HCEC 1CT (cell line): ENCODE data around the gene HMGCL.

ENCODE experiments used
- DNase-seq: peaks from one replicate; pipeline ENCODE4 v3.0.0-alpha.2; 2017

The HMGCL gene

DNA sequence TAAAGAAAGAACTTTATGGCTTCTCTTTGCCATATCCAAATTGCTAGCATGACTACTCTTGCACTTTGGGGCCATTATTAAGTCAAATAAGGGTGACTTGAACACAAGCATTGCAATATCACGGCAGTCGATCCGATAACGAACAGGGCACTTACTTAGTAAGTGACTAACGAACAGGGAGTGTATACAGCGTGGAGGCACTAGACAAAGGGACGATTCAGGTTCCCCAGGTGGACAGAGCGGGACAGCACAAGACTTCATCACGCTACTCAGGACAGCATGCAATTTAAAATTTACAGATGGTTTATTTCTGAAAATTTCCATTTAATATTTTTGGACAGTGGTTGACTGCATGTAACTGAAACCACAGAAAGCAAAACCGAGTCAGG lies 52.4 kb downstream of the HMGCL start:
- no peak for DNase-seq

DNA sequence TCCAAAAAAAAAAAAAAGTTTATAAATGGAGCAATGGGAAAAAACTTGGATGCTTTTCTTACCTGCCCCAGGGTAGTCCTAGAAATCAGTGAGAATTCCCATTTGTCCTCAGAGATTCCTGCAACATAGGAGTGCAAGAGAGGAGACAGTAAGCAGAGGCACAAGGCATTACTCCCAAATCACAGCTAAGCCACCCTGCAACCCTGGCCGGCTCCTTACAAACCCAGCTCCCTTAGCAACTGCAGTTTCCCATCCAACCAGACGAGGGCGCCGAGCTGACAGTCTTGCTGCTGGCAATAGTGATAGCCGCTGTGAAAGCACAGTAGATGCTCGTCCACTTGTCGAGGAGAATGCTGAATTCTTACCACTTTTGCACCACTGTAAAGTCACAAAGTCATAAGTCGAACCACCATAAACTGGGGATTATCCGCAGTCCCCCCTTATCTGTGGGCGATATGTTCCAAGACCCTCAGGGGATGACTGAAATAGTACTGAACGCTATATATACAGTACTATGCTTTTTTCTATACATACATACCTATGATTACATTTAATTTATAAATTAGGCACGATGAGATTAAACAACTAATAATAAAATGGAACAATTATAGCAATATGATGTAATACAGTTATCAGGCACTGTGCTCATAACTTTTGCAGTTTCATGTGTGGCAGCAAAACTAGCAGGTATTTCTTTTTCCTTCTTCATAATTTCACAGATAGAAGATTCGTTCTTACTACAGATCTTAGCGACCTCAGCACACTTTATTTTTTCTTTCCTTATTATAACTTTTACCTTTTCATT lies 53.0 kb downstream of the HMGCL start:
- DNase-seq = peak; percentile 71

DNA sequence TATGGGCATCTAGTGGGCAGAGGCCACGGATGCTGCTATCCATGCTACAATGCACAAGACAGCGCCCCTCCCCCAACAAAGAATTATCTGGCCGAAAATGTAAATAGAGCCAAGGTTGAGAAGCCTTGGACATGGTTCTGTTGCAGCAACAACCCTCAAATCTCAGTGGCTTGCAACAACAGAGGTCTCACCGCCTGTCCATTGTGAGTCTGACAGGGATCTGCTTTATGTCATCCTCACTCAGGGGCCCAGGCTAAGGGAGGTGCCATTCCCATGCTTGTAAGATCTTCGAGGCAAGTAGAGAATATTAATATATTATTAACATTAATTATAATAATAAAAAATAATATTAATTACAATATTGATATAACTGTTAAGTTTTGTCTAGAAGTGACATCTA lies 56.5 kb downstream of the HMGCL start:
- no peak for DNase-seq

GRCh38 chr1:23763041-23763577 lies 62.1 kb downstream of the HMGCL start:
- DNase-seq = no peak

- DNase-seq = no peak
Measured at GRCh38 chr1:23759277-23759676, 66.0 kb downstream of the HMGCL start.

DNA sequence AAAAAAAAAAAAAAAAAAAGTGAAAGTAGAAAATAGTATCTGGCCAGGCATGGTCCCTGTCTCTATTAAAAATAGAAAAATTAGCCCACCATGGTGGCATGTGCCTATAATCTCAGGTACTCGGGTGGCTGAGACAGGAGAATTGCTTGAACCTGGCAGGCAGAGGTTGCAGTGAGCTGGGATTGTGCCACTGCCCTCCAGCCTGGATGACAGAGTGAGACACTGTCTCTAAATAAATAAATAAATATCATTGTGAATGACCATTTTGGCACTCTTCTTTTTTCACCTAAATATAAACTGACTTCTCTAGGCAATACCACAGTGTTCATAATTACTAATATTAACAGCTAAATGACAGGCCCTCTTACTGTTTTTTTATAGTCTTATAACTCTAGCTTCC lies 67.4 kb downstream of the HMGCL start:
- DNase-seq = no peak

DNA sequence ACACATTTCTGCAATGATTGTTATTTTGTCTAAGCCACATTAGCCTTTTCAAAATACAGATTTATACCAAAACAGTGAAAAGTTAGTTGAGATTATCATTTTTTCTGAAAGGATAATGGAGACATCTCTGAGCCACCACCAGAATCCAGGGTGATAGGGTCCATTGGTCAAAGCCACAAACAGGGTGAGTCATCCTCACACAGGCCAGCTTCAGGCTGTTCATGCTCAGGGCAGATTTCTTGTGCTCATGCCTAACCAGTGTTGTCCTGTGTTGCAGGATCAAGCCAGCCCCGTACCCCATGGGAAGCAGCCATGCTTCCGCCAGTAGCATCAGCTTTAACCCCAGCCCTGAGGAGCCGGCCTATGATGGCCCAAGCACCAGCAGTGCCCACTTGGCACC lies 68.6 kb downstream of the HMGCL start:
- DNase-seq = peak; percentile 60

DNA sequence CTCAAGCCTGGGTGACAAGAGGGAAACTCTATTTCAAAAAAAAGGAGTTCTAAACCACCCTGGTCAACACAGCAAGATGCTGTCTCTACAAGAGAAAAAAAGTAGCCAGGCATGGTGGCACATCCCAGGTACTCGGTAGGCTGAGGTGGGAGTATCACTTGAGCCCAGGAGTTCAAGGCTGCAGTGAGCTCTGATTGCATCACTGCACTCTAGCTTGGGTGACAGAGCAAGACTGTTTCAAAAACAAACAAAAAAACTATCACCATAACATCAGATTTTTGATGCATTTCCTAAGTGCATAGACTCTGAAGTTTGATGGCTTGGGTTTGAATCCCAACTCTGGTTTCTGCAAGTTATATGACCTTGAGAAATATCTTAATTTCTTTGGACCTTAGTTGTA lies 72.3 kb downstream of the HMGCL start:
- DNase-seq = no peak
